HG03378 (cell line): ENCODE data around the gene RNF40.
"Not testable (repeated sequence)": the region's sequence is repeated elsewhere in the genome, so short reads cannot be mapped to it uniquely, and the experiment has no call there.

ENCODE experiments used
- ATAC-seq: cut with Tn5 transposase; IDR thresholded peaks from one replicate; pipeline ENCODE4 v1.9.1; 2021; ENCODE audit warnings: mild to moderate bottlenecking, moderate library complexity; ENCODE audit not compliant: unreplicated experiment

Gene RNF40

GRCh38 chr16:30813821-30814189 lies 51.7 kb downstream of the RNF40 start:
- no peak for ATAC-seq

DNA sequence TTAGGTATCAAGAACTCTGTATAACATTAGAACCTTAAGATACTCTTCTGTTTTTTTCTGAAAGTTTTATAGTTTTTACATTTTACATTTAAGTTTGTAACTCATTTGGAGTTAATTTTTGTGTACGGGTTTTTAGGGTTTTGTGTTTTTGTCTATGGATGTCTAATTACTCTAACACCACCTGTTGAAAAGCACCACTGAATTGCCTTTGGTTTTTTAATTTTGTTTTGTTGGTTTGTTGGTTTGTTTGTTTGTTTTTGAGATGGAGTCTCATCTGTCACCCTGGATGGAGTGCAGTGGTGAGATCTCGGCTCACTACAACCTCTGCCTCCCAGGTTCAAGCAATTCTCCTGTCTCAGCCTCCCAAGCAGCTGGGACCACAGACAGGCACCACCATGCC lies 54.6 kb downstream of the RNF40 start:
- ATAC-seq: no peak

- no peak for ATAC-seq
Observed at GRCh38 chr16:30820952-30821421, 58.9 kb downstream of the RNF40 start.

DNA sequence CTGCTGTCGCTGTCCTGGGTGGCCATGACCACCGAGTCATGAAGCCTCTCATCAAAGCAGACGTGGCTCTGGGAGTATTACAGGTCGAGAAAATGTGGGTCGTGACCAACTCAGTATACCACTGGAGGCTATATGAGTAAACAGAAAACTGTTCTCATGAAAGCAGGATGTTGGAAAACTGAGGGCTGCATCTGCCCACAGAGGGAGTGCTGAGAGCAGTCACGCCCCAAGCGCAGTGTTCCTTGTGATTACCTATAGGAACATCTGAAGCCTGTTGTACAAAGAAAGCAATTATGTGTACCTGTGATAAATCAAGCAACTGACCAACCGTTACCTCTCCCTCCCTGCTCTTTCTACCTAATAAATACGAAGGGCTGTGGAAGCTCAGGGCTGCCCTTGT lies 59.3 kb downstream of the RNF40 start:
- not testable (repeated sequence) for ATAC-seq

DNA sequence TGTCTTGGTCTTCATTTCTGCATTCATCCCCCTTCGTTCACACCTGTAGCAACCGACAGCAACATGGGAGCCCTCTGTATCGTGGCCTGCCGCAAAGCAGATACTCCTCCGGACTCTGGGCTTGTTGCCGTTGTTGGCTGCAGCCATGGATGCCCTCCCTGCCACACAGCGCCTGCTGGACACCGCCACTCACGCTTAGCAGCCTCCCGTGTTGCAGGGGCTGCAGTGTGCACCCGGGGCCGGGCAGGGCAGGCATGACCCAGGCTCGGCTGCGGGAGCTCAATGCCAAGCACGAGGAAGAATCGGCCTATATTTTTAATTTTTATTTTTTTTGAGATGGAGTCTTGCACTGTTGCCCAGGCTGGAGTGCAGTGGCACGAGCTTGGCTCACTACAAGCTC lies 59.8 kb downstream of the RNF40 start:
- ATAC-seq: no peak
